NCI-H510A treated with DMSO at 0.1 percent for 48 hours (cell line): ENCODE data around the gene CHMP1A.
"Not testable (repeated sequence)": the region's sequence is repeated elsewhere in the genome, so short reads cannot be mapped to it uniquely, and the experiment has no call there.

Source experiments
- DNase-seq: peaks from one replicate; lab custom pipeline; 2025; lab: John Stamatoyannopoulos, UW

Gene CHMP1A

GRCh38 chr16:89657442-89658220, at the start of gene CHMP1A, which contains the start of gene SPATA33:
Gene CHMP1A, minus strand, starts transcription at chr16:89657708. Its CDS starts 120 bp downstream, at chr16:89657588.
Gene SPATA33, plus strand, starts transcription at chr16:89657836. Its CDS starts 76 bp downstream, at chr16:89657912.
- peak; percentile 48 for DNase-seq

DNA sequence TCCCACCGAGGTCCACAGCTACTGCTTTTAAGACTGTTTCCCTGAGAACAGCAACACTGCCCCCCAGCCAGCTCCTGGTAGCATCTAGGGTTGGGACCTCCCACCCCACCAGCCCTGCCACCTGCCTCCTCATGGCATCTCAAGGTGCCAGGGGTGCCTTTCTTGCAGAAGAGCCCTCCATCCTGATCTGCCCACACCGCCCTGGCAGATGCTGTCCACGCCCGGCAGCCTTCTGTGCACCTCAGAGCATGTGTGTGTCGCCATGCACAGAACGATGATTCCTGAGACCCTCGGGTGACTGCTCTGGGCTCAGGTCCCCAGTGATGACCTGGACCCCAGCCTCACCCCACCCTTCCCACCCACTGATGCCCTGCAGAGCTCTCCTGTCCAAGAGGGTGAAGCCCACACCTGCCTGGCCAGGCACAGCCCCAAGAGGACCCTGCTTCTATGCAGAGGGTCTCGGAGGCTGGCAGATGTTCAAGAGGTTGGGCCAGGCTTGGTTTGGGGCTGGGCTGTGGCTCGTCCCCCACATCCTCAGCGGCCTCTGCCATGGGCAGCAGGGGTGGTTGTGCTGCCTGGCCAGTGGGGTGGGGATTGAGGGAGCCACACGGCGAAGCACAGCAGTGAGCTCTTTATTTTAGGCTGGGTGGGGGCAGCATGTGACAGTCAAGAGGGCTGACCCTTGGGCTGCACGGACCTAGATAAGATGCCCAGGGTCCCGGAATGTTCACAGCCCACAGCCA, 49.2 kb upstream of the CHMP1A start:
- DNase-seq, result no peak

DNA sequence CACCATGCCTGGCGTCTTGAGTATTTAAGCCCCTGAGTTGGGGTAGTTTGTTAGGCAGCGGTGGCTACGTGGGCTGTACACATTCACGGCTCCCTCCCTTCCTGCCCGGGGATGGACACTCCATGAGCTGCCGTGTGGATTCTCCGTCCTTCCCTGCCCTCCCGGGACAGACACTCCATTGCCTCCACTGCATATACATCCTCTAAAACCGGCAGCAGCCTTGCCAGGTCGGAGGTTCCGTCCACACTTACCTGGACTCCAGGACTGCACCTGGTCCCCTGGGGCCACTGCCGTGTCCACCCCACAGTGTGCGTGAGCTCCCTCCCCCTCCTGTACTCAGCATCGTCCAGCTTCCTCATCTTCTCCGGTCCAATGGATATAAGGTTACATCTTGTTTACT, 47.5 kb upstream of the CHMP1A start:
- DNase-seq, result no peak

GRCh38 chr16:89704281-89704680, 46.8 kb upstream of the CHMP1A start:
- no peak for DNase-seq

DNA sequence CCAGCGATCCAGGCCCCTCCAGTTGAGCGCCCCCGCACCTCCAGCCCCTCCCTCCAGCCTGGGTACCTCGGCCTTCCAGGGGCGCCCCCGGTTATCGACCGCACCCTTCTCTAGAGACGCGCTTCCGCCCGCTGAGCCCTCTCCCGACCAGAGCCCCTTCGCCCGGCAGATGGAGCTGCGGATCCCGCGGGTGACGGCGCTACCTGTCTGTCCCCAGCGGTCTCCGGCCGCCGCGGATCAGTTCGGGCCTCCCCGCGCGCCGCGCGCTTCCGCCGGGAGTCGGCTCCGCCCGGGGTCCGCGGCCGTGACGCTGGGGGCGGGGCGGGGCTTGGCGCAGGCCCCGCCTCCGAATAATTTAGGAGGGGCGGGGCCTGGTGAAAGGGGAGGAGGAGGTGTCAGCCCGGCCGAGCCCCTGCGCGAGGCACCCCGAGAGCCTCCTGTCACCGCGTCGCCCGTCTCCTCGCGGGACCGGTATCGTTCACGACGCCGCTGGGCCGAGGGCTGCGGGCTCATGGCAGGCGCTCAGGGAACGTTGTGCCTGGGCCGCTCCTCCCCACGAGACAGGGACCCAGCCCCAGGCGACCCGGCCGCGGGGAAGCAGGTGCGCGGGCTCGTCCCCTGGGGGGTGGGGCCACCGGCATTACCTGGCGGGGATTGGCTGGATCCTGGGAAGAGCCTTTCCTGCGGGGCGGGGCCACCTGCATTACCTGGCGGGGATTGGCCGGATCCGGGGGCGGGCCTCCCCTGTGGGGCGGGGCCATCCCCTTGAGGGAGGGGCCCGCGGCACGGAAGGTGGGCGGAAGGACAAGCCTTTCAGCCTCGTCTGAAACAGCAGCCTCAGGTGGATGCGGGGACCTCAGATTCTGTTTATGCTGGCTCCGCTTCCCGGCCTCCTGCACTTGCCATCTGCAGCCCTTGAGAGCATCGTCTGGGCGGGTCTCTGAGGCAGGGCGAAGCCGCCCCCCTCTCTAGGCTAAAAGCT, 44.2 kb upstream of the CHMP1A start, which contains the start of gene SPATA2L:
Gene SPATA2L (minus strand): TSS at position 281 of the 982 bp plus-strand sequence. CDS start 473 bp downstream, outside the sequence.
- peak; percentile 84 for DNase-seq

- no peak for DNase-seq
Measured at GRCh38 chr16:89700649-89701424, 43.3 kb upstream of the CHMP1A start.

- peak; percentile 97 for DNase-seq
Measured at GRCh38 chr16:89700100-89700648, 42.7 kb upstream of the CHMP1A start.

DNA sequence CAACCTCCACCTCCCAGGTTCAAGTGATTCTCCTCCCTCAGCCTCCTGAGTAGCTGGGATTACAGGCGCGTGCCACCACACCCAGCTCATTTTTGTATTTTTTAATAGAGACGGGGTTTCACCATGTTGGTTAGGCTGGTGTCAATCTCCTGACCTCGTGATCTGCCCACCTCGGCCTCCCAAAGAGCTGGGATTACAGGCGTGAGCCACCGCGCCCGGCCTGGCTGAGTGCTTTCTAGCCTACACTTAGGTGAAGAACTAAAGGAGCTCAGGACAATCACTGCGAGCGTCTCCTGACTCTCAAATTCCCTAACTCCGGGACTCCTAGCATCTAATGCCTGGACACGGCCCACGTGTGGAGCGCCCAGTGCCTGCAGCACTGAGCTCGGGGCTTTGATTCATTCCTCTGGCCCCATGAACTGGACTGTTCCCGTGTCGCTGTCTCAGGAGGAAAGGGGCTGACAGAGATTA, 42.2 kb upstream of the CHMP1A start:
- not testable (repeated sequence) for DNase-seq

DNA sequence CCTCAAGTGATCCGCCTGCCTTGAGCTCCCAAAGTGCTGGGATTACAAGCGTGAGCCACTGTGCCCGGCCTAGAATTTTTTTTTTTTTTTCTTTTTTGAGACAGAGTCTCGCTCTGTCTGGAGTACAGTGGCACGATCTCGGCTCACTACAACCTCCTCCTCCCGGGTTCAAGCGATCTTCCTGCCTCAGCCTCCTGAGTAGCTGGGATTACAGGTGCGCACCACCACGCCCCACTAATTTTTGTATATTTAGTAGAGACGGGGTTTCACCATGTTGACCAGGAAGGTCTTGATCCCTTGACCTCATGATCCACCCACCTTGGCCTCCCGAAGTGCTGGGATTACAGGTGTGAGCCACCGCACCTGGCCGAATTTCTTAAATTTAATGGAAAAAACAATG, 41.2 kb upstream of the CHMP1A start:
- DNase-seq, result not testable (repeated sequence)

DNA sequence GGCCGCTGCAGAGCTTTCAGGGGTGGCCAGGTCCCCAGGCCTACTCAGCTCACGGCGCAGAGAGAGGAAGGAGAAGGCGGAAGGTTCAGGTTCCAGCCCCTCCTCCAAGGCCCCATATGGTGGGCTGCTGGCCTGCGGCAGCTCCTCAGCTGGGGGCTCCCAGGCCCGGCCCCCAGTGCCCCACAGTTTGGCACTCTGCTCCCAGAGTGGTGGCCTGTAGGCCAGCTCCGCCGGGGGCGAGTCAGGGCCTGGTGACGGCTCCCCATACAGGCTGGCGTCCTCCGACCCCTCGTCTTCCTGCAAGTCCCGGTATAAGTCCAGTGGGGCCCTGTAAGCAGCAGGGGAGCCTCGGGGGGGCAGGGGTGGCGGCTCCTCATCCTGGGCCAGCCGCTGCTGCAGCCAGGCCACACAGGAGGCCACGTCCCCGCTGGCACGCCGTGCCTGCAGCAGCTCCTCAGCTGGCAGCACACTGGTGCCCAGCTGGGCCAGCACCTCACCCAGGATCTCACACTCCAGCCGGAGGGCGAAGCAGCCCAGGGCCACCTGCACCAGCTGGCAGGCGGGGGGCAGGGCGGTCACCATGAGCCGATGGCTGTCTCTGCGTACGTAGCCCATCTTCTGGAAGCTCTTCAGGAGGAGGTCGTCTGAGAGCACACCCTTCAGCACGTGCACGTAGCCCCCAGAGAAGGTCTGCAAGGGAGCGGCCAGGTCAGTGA, 40.3 kb upstream of the CHMP1A start:
- DNase-seq, result no peak

DNA sequence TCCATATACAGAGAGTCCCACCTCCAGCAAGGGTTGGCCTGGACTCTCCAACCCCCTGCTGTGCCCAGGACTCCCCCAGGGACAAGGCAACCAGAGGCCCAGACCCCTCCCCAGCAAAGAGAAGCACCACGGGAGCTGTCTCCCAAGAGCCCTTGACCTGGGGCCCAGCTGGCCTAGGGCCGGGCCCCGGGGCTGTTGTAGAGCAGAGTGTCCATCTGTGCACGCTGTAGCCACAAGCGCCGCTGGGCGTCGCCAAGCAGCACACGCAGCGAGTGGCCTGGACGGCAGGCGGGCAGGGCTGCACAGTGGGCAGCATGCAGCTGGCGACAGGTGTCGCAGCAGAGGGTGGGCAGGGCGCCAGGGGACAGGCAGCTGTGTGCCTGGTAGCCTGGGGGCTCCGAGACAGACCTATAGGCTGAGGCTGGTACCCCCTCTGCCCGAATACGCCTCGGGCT, 39.7 kb upstream of the CHMP1A start:
- DNase-seq, result no peak

- DNase-seq, result no peak
Measured at GRCh38 chr16:89696670-89697128, 39.2 kb upstream of the CHMP1A start.

DNA sequence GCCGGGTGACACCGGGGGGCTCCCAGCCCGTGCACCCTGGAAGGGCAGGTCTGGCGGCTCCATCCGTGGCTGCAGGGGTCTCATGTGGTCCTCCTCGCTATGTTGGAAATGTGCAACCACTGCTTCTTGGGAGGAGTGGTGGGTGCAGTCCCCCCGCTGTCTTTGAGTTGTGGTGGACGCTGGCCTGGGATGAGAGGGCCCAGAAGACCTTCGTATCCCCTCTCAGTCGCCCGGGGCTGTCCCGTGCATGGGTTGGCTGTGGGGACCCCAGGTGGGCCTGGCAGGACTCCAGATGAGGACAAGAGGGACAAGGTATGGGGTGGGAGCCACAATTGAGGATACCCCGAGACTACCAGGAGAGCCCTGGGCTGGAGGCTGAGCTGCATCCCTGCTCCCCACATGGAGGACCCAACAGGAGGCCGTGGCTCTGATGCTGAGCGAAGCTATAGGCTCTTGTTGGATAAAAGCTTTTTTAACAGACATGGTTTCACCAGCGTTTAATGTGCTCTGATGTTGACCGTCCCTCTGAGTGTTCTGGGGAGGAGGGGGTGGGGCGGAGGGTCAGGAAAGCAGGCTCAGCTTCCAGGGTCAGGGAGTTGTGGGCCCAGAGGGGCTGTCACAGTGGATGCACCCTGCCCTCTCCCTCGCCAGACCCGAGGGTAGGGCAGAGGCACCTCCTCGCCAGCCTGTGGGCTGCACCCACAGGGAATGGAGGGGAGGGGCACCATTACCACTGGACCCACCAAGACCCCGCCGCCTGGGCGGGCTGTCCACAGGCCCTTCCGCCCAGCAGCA, 38.6 kb upstream of the CHMP1A start:
- DNase-seq, result no peak

DNA sequence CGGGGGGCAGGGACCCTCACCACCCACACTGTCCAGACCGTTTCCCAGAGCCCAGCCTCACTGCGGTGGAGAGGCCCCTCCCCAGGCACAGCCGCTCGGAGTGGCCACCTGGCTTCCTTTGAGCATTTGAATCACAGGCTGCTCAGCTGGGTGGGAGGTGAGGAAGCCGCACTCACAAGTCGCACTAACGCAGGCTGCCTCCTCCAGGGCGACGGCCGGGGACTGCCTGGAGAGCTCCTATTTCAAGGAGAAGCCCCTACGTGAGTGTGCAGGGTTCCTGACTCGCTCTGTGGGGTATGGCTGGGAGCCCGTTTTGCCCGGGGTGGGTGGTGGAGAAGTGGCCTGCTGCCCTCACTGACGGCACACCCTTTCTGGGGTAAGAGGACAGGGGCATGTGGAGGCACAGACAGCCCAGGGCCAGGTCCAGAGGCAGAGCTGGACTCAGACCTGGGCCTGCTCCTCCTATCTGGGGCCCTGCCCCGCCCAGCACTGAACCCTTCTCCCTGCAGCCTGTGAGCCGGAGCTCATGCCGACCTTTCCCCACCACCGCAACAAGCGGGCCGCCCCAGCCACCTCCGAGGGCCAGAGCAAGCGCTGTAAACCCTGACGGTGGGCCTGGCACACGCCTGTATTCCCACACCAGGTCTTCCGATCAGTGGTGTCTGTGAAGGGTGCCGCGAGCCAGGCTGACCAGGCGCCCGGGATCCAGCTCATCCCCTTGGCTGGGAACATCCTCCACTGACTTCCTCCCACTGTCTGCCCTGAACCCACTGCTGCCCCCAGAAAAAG, 37.8 kb upstream of the CHMP1A start:
- DNase-seq, result no peak

DNA sequence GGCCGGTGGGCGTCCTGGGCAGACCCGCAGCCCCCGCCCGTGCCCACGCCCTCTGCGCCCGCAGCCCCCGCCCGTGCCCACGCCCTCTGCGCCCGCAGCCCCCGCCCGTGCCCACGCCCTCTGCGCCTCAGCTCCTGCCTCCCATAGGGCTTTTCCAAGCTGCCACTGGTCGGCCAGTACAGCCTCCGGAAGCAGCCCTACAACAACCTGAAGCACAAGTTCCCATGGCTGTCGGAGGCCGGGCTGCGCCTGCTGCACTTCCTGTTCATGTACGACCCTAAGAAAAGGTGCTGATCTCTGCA, 37.2 kb upstream of the CHMP1A start:
- DNase-seq, result not testable (repeated sequence)

DNA sequence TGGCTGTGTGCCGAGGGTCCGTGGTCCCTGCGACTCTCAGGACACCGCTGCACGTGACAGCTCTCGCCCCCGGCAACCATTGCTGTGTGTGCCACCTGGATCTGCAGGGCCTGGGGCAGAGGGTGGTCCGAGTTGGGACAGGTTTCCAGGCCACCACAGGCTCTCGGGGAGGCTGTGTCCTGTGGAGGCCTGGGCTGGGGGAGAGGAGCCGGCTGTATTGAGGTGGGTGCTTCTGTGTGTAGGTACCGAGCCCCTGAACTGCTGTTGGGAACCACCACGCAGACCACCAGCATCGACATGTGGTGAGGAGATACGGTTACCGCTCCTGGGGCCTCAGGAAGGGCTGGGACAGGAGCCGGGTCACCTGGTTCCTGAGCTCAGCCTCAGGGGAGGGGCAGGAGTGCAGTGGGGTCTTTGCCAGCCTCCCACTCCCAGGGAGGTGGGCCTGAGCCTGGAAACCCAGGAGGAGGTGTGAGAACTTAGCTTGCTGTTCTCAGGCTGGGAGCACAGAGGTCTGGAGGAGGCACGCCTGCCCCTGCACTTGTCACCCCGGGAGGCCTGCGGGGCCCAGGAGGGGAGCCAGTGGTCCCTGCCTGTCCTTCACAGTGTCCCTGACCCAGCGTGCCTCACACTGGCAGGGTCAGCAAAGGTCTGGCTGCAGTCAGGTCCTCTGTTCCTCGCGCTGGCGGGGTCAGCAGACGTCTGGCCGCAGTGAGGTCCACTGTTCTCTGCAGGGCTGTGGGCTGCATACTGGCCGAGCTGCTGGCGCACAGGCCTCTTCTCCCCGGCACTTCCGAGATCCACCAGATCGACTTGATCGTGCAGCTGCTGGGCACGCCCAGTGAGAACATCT, 36.6 kb upstream of the CHMP1A start:
- no peak for DNase-seq

GRCh38 chr16:89693289-89693731, 35.8 kb upstream of the CHMP1A start:
- DNase-seq, result no peak
